GM12878 (cell line): Measurements from ENCODE around the gene ALDH3A2. TPM values are rescaled to one million over a fixed set of nuclear protein-coding genes. Genes with fewer than 3 reads are reported as not detected.

Source experiments
- ATAC-seq: fragments of 200-7000 bp; cut with Tn5 transposase; 3 replicates; pipeline ENCODE4 v1.9.1; 2020; ENCODE audit warnings: mild to moderate bottlenecking, moderate library complexity
- BruUV-seq: library from RNA; stranded (reverse); fragments of 400-500 nt; replicated peaks from 2 replicates; lab custom pipeline; 2021; lab: Mats Ljungman, UMichigan
- CTCF ChIA-PET: fragments of 300-600 bp; sonication (Branson Sonifier 250); formaldehyde crosslinking; extraction: SDS; loops from one replicate; lab custom pipeline; 2021; ENCODE audit warnings: inconsistent platforms; lab: Yijun Ruan, JAX
- POLR2A ChIA-PET: fragments of 350-600 bp; formaldehyde crosslinking; extraction: SDS; loops from one replicate; lab custom pipeline; 2021; ENCODE audit warnings: inconsistent platforms; lab: Charles Lee
- RAD21 ChIA-PET: fragments of 300-600 bp; sonication (Branson Sonifier 250); formaldehyde crosslinking; loops from one replicate; lab custom pipeline; 2023; ENCODE audit warnings: antibody characterized with exemption; ENCODE audit not compliant: unreplicated experiment; lab: Charles Lee
- SMC1A ChIA-PET: fragments of 300-600 bp; sonication (Branson Sonifier 250); formaldehyde crosslinking; loops from one replicate; lab custom pipeline; 2023; ENCODE audit not compliant: unreplicated experiment, uncharacterized antibody; lab: Charles Lee
- DNase-seq: peaks from one replicate; pipeline ENCODE4 v3.0.0-alpha.2; 2011; ENCODE audit warnings: low read depth, low spot score
- FAIRE-seq: peaks from 3 replicates; lab custom pipeline; 2011; peaks lifted over from hg19 to GRCh38; lab: Jason Lieb, UNC
- H2AFZ ChIP-seq: 2 replicates; pipeline ENCODE4 v1.6.0; 2011; ENCODE audit warnings: low read depth, low read length, control low read depth; ENCODE audit not compliant: control insufficient read depth
- H3K27ac ChIP-seq: 2 replicates; pipeline ENCODE4 v1.5.1; 2011; ENCODE audit warnings: control low read depth; ENCODE audit not compliant: control insufficient read depth, insufficient read depth
- H3K27me3 ChIP-seq, 2 experiments: replicated peaks in 1 of 2; 2 replicates each; pipeline versions ENCODE4 v1.6.0 to v1.6.1; 2011; ENCODE audit warnings: low read length in 1 of 2; ENCODE audit not compliant: control insufficient read depth in 2 of 2, insufficient read depth in 2 of 2
- H3K36me3 ChIP-seq, 2 experiments: 2 replicates each; pipeline ENCODE4 v1.5.1; 2011; ENCODE audit warnings: low read length in 1 of 2; ENCODE audit not compliant: control insufficient read depth in 2 of 2, insufficient read depth in 2 of 2
- H3K4me1 ChIP-seq: 2 replicates; pipeline ENCODE4 v1.6.1; 2011; ENCODE audit warnings: mild to moderate bottlenecking, low read length, moderate library complexity, mixed read lengths; ENCODE audit not compliant: control insufficient read depth, insufficient read depth
- H3K4me2 ChIP-seq: 2 replicates; pipeline ENCODE4 v1.6.0; 2011; ENCODE audit warnings: control low read depth; ENCODE audit not compliant: control insufficient read depth, insufficient read depth
- H3K4me3 ChIP-seq: fragments of 200-600 bp; sonication (generic); 2 replicates; pipeline ENCODE4 v1.5.1; 2016
- H3K79me2 ChIP-seq: 2 replicates; pipeline ENCODE4 v1.6.0; 2011; ENCODE audit warnings: low read length; ENCODE audit not compliant: control insufficient read depth, insufficient read depth
- H3K9ac ChIP-seq: 2 replicates; pipeline ENCODE4 v1.8.0; 2011; ENCODE audit warnings: low read length, control low read depth, mixed read lengths; ENCODE audit not compliant: control insufficient read depth, insufficient read depth
- H3K9me3 ChIP-seq: replicated peaks from 3 replicates; pipeline ENCODE4 v1.5.1; 2011; ENCODE audit warnings: mild to moderate bottlenecking, low read length; ENCODE audit not compliant: control insufficient read depth, insufficient read depth
- H4K20me1 ChIP-seq: 2 replicates; pipeline ENCODE4 v1.6.0; 2011; ENCODE audit not compliant: control insufficient read depth, insufficient read depth
- FOXK2 ChIP-seq: fragments of 450-650 bp; IDR thresholded peaks from 2 replicates; pipeline ENCODE4 v1.6.1; 2017; ENCODE audit warnings: mild to moderate bottlenecking, moderate library complexity
- GATAD2B ChIP-seq: fragments of 450-650 bp; conservative IDR thresholded peaks from 2 replicates; pipeline ENCODE4 v1.6.1; 2017; ENCODE audit warnings: low read depth, mild to moderate bottlenecking, moderate library complexity
- IRF4 ChIP-seq: IDR thresholded peaks from 2 replicates; pipeline ENCODE4 v1.6.1; 2011; ENCODE audit warnings: low read depth, low read length
- LARP7 ChIP-seq: fragments of 450-650 bp; IDR thresholded peaks from 2 replicates; pipeline ENCODE4 v1.6.1; 2017; ENCODE audit warnings: mild to moderate bottlenecking
- MYB ChIP-seq: fragments of 150-350 bp; IDR thresholded peaks from 2 replicates; pipeline ENCODE4 v1.6.1; 2014; ENCODE audit warnings: mild to moderate bottlenecking, low read depth, low read length, borderline replicate concordance
- NKRF ChIP-seq: fragments of 450-650 bp; conservative IDR thresholded peaks from 2 replicates; pipeline ENCODE4 v1.6.1; 2017; ENCODE audit warnings: mild to moderate bottlenecking, moderate library complexity
- STAT1 ChIP-seq: fragments of 450-650 bp; conservative IDR thresholded peaks from 2 replicates; pipeline ENCODE4 v1.6.1; 2014; ENCODE audit warnings: antibody characterized with exemption, mild to moderate bottlenecking
- TBL1XR1 ChIP-seq: IDR thresholded peaks from 2 replicates; pipeline ENCODE4 v1.6.1; 2012; ENCODE audit warnings: low read depth, low read length, improper control_type of control experiment
- YY1 ChIP-seq: IDR thresholded peaks from 2 replicates; pipeline ENCODE4 v1.6.1; 2011; ENCODE audit warnings: low read depth, mild to moderate bottlenecking, low read length
- ZSCAN29 ChIP-seq: fragments of 450-650 bp; IDR thresholded peaks from 2 replicates; pipeline ENCODE4 v1.6.1; 2017; ENCODE audit warnings: mild to moderate bottlenecking, moderate library complexity
- ZZZ3 ChIP-seq: IDR thresholded peaks from 2 replicates; pipeline ENCODE4 v1.6.1; 2011; ENCODE audit warnings: low read depth; ENCODE audit not compliant: control insufficient read depth, insufficient read length
- WGBS: methylation state at CpG from one replicate; pipeline ENCODE4 v1.1.6; 2016; ENCODE audit warnings: low lambda C conversion rate; ENCODE audit not compliant: insufficient replicate concordance, insufficient coverage; ENCODE audit errors: missing lambda C conversion rate; 5-methylcytosine and 5-hydroxymethylcytosine counted together
- in situ Hi-C: fragments of 300-500 bp; cut with MboI; formaldehyde crosslinking; loops from 9 replicates; pipeline ENCODE4 v1.14.3; 2018; ENCODE audit warnings: mixed read lengths
- intact Hi-C: fragments of 100-400 bp; cut with micrococcal nuclease; formaldehyde crosslinking; loops from one replicate; pipeline ENCODE4 v1.14.2; 2022; ENCODE audit not compliant: unreplicated experiment
- polyA plus RNA-seq, 11 experiments: library from polyadenylated mRNA; depleted of rRNA in 4 of 11; unstranded in 6 of 11; stranded (reverse) in 5 of 11; fragments of >200 nt; fragmentation: Nextera tagmentation in 4 of 11; fragmentation: Illumina TruSeq in 1 of 11; extraction: Ambion mirVana in 4 of 11; extraction: Trizol in 1 of 11; gene quantifications; 1 replicate in 1 of 11; 2 replicates in 10 of 11; pipeline versions ENCODE4 v1.2.1 to v1.2.3, GENCODE V29; 2011 to 2016; ENCODE audit warnings: inconsistent platforms in 2 of 11, missing spikeins in 2 of 11, low read depth in 1 of 11
- total RNA-seq, 4 experiments: library from RNA; depleted of rRNA in 3 of 4; stranded (reverse); fragments of >200 nt in 3 of 4; fragmentation: Illumina TruSeq in 1 of 4; extraction: Trizol in 1 of 4; gene quantifications; 2 replicates each; pipeline versions ENCODE4 v1.2.1 to v1.2.3, GENCODE V29; 2013 to 2021
- TF ChIP-seq, protein P1 (sequence below): fragments of 450-650 bp; IDR thresholded peaks from 2 replicates; pipeline ENCODE4 v1.6.1; 2017; ENCODE audit warnings: mild to moderate bottlenecking, moderate library complexity
- TF ChIP-seq, protein P2 (sequence below): IDR thresholded peaks from 2 replicates; pipeline ENCODE4 v1.6.1; 2012; ENCODE audit warnings: low read depth, low read length, improper control_type of control experiment

Gene ALDH3A2
- total and polyA plus RNA-seq, 10 of the 15 experiments (the other 5 are each of a cell fraction or from before 2014, with no cell fraction given) = 5.0 to 37.0 (median 26.1) TPM

DNA sequence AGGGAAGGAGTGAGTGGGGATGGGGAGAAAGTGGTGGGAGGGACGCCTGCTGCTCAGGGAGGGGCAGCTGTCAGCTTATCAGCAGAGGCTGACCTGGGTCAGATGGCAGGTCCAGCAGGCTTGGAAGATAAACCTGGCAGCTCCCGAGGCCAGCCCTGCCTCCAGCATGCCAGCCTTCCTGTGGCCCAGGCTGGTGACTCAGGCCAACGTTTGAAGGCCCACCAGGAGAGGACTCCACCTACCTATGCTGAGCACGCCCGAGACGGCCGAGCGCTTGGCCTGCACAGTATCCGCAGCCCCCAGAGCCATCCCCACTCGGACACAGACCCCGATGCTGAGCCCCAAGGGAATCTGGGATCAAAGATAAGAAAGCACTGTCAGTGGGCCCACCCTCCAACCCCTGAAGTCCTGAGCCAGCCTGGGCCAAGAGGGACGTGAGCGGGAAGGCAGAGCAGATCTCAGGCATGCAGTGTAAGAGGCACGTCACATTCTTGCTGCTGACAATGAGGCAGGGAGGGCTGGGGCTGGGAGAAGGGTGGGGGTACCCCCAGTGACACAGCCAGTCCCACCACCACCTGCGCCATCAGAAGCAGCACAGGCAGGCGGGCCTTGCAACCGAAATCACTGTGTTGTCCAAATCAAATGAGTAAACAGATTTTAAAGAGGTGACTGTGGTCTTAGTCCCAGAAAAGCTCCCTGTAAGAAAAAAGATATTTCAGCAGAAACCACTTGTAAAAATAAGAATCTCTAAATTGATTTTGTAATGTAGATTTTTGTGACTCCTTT lies 55.5 kb downstream of the ALDH3A2 start:
- in situ Hi-C loops = no loop called here
- POLR2A ChIA-PET = no interaction called here
- TF ChIP-seq GATAD2B = no peak
- no peak for TF ChIP-seq IRF4
- no peak for TF ChIP-seq ZZZ3
- TF ChIP-seq, protein P1, sequence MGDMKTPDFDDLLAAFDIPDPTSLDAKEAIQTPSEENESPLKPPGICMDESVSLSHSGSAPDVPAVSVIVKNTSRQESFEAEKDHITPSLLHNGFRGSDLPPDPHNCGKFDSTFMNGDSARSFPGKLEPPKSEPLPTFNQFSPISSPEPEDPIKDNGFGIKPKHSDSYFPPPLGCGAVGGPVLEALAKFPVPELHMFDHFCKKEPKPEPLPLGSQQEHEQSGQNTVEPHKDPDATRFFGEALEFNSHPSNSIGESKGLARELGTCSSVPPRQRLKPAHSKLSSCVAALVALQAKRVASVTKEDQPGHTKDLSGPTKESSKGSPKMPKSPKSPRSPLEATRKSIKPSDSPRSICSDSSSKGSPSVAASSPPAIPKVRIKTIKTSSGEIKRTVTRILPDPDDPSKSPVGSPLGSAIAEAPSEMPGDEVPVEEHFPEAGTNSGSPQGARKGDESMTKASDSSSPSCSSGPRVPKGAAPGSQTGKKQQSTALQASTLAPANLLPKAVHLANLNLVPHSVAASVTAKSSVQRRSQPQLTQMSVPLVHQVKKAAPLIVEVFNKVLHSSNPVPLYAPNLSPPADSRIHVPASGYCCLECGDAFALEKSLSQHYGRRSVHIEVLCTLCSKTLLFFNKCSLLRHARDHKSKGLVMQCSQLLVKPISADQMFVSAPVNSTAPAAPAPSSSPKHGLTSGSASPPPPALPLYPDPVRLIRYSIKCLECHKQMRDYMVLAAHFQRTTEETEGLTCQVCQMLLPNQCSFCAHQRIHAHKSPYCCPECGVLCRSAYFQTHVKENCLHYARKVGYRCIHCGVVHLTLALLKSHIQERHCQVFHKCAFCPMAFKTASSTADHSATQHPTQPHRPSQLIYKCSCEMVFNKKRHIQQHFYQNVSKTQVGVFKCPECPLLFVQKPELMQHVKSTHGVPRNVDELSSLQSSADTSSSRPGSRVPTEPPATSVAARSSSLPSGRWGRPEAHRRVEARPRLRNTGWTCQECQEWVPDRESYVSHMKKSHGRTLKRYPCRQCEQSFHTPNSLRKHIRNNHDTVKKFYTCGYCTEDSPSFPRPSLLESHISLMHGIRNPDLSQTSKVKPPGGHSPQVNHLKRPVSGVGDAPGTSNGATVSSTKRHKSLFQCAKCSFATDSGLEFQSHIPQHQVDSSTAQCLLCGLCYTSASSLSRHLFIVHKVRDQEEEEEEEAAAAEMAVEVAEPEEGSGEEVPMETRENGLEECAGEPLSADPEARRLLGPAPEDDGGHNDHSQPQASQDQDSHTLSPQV = no peak
- TF ChIP-seq LARP7 = no peak
- TF ChIP-seq MYB = no peak
- TF ChIP-seq NKRF = no peak
- TF ChIP-seq YY1 = no peak
- TF ChIP-seq ZSCAN29 = no peak
- no peak for TF ChIP-seq STAT1
- TF ChIP-seq TBL1XR1 = no peak
- TF ChIP-seq FOXK2 = no peak
- TF ChIP-seq, protein P2, sequence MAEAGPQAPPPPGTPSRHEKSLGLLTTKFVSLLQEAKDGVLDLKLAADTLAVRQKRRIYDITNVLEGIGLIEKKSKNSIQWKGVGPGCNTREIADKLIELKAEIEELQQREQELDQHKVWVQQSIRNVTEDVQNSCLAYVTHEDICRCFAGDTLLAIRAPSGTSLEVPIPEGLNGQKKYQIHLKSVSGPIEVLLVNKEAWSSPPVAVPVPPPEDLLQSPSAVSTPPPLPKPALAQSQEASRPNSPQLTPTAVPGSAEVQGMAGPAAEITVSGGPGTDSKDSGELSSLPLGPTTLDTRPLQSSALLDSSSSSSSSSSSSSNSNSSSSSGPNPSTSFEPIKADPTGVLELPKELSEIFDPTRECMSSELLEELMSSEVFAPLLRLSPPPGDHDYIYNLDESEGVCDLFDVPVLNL = no peak
- TF ChIP-seq, all 136 proteins: peak for 0

More for the DNA sequence above, 55.5 kb downstream of the ALDH3A2 start:
- WGBS = 58% methylated on average over 17 of the region's 17 CpGs
- intact Hi-C loops = no loop called here
- H3K36me3 ChIP-seq = no peaks in the 10 kb centered on the region
- no peak overlapping the region for H3K4me2 ChIP-seq
- no peak overlapping the region for H2AFZ ChIP-seq
- H3K27ac ChIP-seq = no peak overlapping the region
- ATAC-seq (no peak), FAIRE-seq (no peak), DNase-seq (no peak)
- no peaks in the 10 kb centered on the region for H3K79me2 ChIP-seq
- no peak overlapping the region for H3K4me3 ChIP-seq
- ChIA-PET CTCF (interaction anchor here (0.9 to 1.4 kb wide), 2 partner anchors 168 to 249 kb away, joined by 3 read pairs; no protein-coding TSS in a partner anchor), RAD21 (no interaction called here), SMC1A (no interaction called here)
- no peaks in the 10 kb centered on the region for H3K9me3 ChIP-seq
- no peaks in the 10 kb centered on the region for H3K27me3 ChIP-seq
- no peak overlapping the region for H3K9ac ChIP-seq
- no peaks in the 10 kb centered on the region for H3K4me1 ChIP-seq
- no peaks in the 10 kb centered on the region for H4K20me1 ChIP-seq
- BruUV-seq = no TSS peak
